ENCODE data around the gene STK35.

STK35 gene

GRCh38 chr20:2101057-2101864, at the start of gene STK35:
STK35 (plus strand) TSS chr20:2101827; CDS start chr20:2101882, 55 bp downstream.
- DNase-seq (ENCODE audit: insufficient read length, low spot score) (no peak), FAIRE-seq (no peak)
- TF ChIP-seq, protein P1, sequence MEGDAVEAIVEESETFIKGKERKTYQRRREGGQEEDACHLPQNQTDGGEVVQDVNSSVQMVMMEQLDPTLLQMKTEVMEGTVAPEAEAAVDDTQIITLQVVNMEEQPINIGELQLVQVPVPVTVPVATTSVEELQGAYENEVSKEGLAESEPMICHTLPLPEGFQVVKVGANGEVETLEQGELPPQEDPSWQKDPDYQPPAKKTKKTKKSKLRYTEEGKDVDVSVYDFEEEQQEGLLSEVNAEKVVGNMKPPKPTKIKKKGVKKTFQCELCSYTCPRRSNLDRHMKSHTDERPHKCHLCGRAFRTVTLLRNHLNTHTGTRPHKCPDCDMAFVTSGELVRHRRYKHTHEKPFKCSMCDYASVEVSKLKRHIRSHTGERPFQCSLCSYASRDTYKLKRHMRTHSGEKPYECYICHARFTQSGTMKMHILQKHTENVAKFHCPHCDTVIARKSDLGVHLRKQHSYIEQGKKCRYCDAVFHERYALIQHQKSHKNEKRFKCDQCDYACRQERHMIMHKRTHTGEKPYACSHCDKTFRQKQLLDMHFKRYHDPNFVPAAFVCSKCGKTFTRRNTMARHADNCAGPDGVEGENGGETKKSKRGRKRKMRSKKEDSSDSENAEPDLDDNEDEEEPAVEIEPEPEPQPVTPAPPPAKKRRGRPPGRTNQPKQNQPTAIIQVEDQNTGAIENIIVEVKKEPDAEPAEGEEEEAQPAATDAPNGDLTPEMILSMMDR (IDR thresholded peaks at IDR 0.05; ENCODE audit: insufficient read depth, missing control alignments): no peak

DNA sequence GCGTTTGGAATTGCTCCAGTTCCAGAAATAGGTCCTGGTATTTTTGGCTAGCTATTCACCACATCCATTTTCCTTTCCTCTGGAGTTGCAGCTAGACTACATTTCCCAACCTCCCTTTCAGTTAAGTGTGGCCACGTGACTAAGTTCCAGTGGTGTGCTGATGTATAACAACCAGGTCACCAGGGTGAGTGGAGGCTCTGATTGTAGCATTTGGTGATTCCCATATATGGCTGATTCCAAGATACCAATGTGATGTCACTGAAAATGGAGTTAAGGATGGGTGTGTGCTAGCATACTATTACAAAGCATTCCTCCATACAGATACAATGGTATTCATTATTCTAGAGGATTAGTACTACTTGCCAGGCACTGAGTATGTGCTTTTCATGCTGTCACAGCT, 49.7 kb upstream of the STK35 start:
- DNase-seq (ENCODE audit: insufficient read length, low spot score) (no peak), FAIRE-seq (no peak)
- TF ChIP-seq, protein P1 (IDR thresholded peaks at IDR 0.05; ENCODE audit: insufficient read depth, missing control alignments): no peak

- FAIRE-seq: no peak
- DNase-seq (ENCODE audit: insufficient read length, low spot score): no peak
- TF ChIP-seq, protein P1 (IDR thresholded peaks at IDR 0.05; ENCODE audit: insufficient read depth, missing control alignments): no peak
These were observed 48.9 kb upstream of the STK35 start for GRCh38 chr20:2052741-2053140.

DNA sequence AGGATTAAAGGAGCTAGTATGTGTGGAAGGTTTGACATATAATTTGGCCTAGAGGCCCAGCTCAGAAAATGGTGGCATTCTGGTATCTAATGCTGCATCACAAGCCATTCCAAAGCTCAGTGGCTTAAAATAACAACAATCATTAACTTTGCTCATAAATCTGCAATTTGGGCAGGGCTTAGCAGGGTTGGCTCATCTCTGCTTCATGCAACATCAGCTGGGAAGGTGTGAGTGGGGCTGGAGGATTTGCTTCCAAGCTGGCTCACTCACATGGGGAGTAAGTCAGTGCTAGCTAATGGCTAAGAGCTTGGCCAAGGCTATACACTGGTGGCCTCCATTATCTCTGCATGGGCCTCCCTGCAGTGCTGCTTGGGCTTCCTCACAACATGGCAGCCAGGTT, 48.0 kb upstream of the STK35 start:
- FAIRE-seq (no peak), DNase-seq (ENCODE audit: insufficient read length, low spot score) (no peak)
- TF ChIP-seq, protein P1 (IDR thresholded peaks at IDR 0.05; ENCODE audit: insufficient read depth, missing control alignments): no peak

DNA sequence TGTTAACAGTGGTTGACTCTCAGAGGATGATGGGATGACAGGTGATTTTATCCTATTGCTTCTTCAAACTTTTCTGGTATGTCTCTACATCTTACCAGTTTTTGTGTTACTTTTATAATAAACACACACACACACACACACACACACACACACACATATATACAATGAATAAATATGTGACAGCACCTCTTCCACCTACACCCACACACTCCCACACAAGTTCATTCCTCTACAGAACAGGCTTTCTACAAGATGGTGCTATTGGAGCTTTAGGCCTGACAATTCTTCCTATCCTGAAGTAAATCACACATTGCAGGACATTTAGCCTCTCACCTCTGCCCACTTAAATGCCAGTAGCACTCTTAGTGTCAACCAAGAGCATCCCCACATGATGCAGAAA, 46.7 kb upstream of the STK35 start:
- TF ChIP-seq, protein P1 (IDR thresholded peaks at IDR 0.05; ENCODE audit: insufficient read depth, missing control alignments): no peak
- DNase-seq (ENCODE audit: insufficient read length, low spot score): no peak
- no peak for FAIRE-seq

GRCh38 chr20:2059411-2059810, 42.2 kb upstream of the STK35 start:
- DNase-seq (ENCODE audit: insufficient read length, low spot score) (no peak), FAIRE-seq (no peak)
- TF ChIP-seq, protein P1 (IDR thresholded peaks at IDR 0.05; ENCODE audit: insufficient read depth, missing control alignments): no peak

DNA sequence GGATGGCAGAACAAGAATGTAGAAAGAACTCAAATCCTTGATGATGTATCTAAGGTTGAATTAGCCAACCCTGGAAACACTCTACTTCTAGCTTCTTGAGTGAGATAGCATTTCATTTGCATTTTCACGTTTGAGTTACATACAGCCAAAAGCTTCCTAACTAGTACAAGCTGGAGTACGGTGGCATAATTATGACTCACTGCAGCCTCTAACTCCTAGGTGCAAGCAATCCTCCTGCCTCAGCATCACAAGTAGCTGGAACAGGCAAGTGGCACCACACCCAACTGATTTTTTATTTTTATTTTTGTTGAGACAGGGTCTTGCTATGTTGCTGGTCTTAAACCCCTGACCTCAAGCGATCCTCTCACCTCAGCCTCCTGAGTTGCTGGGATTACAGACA, 36.5 kb upstream of the STK35 start:
- TF ChIP-seq, protein P1 (IDR thresholded peaks at IDR 0.05; ENCODE audit: insufficient read depth, missing control alignments): no peak
- DNase-seq (ENCODE audit: insufficient read length, low spot score) (no peak), FAIRE-seq (no peak)

Measured in D721Med (cell line).